ENCODE measurements around the gene C6orf52. TPM values are rescaled to one million over a fixed set of nuclear protein-coding genes. Genes with fewer than 3 reads are reported as not detected.

C6orf52 gene
- polyA plus RNA-seq, 1 of the 3 experiments (the other 2 are of a cell fraction) = 1.4 TPM

GRCh38 chr6:10687582-10687981 is 6.8 kb downstream of the C6orf52 start:
- Histone ChIP-seq H3K27ac (ENCODE audit: low read depth in 2 of 2, low read length in 1 of 2) (no peak overlapping the region), H4K20me1 (ENCODE audit: insufficient read depth) (no peaks in the 10 kb centered on the region), H3K9me3 (no peaks in the 10 kb centered on the region), H2AFZ (ENCODE audit: low read depth) (no peak overlapping the region), H3F3A (replicated peaks; ENCODE audit: insufficient read depth) (peaks cover 4% of the 10 kb centered on the region), H3K9ac (no peak overlapping the region), H3K27me3 (ENCODE audit: insufficient read depth) (no peaks in the 10 kb centered on the region), H3K4me2 (no peak overlapping the region), H3K4me3 (ENCODE audit: low read depth in 2 of 2, low read length in 1 of 2) (no peak overlapping the region), H3K79me2 (ENCODE audit: insufficient read depth) (peaks cover 2% of the 10 kb centered on the region; the same call in 1 of the 2 replicates), H3K9me2 (no peaks in the 10 kb centered on the region), H3K36me3 (replicated peaks in 1 of 2; ENCODE audit: control insufficient read depth in 1 of 2, insufficient read depth in 2 of 2, low read length in 1 of 2) (no peaks in the 10 kb centered on the region), H3K4me1 (ENCODE audit: control insufficient read depth in 1 of 2, insufficient read depth in 2 of 2, low read depth in 1 of 2, low read length in 1 of 2) (peaks cover 0 to under 1% of the 10 kb centered on the region in 2 experiments; a peak in 1 of 4 replicates)
- POLR2A ChIA-PET = no interaction called here
- CTCF ChIA-PET = no interaction called here
- 64% methylated on average over 6 of the region's 6 CpGs for WGBS (ENCODE audit: low lambda C conversion rate)
- TF ChIP-seq GABPA (IDR thresholded peaks at IDR 0.05; ENCODE audit: low read depth) = no peak
- TF ChIP-seq GATA2 (CRISPR knock-in tag; IDR thresholded peaks at IDR 0.05) = no peak
- no peak for TF ChIP-seq FOXM1 (IDR thresholded peaks at IDR 0.05; ENCODE audit: low read depth)
- no peak for TF ChIP-seq NRF1 (IDR thresholded peaks at IDR 0.05; ENCODE audit: low read depth, low read length)
- no peak for TF ChIP-seq IRF3 (IDR thresholded peaks at IDR 0.05; ENCODE audit: low read depth, low read length)
- TF ChIP-seq MEF2A (IDR thresholded peaks at IDR 0.05; ENCODE audit: borderline replicate concordance, low read depth) = no peak
- no peak for TF ChIP-seq POLR2AphosphoS5 (IDR thresholded peaks at IDR 0.05; ENCODE audit: low read depth, low read length)
- no peak for TF ChIP-seq EZH2phosphoT487 (IDR thresholded peaks at IDR 0.05; ENCODE audit: borderline replicate concordance, low read depth)
- TF ChIP-seq REST (IDR thresholded peaks at IDR 0.05; ENCODE audit: low read depth, low read length) = no peak
- TF ChIP-seq MAX (IDR thresholded peaks at IDR 0.05; ENCODE audit: low read depth) = no peak
- TF ChIP-seq RFX5 (IDR thresholded peaks at IDR 0.05; ENCODE audit: low read length) = no peak
- TF ChIP-seq MXI1 (IDR thresholded peaks at IDR 0.05; ENCODE audit: low read depth, low read length) = no peak
- no peak for TF ChIP-seq FOXJ3 (CRISPR knock-in tag; IDR thresholded peaks at IDR 0.05)
- no peak for TF ChIP-seq USF2 (IDR thresholded peaks at IDR 0.05; ENCODE audit: borderline replicate concordance, low read depth, low read length)
- no peak for DNase-seq
